GM18526 (cell line): Measurements from ENCODE around the gene CRAT.
A peak's percentile ranks its signal among the peaks of the same experiment; 100 is the strongest.

Experiments used
- POLR2A ChIP-seq: IDR thresholded peaks from 3 replicates; pipeline ENCODE4 v1.6.1; 2011; ENCODE audit not compliant: insufficient read length; ENCODE audit errors: extremely low read depth

Gene CRAT

GRCh38 chr9:129110740-129111527 lies at the start of gene CRAT, which contains the start of gene PTPA:
CRAT (minus strand) TSS chr9:129110793; CDS start chr9:129110509, 284 bp downstream.
PTPA (plus strand) TSS chr9:129111415; CDS start chr9:129111601, 186 bp downstream.
- peak; percentile 95 for TF ChIP-seq POLR2A

DNA sequence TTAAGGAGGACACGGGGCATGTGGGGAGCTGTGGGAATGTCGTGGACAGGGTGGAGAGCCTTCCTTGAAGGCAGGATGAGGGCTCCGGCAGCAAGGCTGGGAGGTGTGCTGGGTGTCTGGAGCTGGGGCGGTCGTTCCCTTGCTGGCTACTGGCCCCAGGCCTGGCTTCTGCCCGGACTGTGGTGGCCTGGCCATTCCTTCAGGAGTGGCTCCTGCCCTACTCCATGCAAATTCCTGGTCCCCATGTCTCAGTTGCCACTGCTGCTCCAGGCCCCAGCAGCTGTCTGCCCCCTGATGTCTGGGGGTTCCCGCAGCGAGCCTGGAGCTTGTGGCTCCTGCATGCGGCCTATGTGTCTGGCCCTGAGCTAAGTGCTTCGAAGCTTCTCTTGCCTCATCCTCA lies 45.6 kb upstream of the CRAT start:
- no peak for TF ChIP-seq POLR2A

DNA sequence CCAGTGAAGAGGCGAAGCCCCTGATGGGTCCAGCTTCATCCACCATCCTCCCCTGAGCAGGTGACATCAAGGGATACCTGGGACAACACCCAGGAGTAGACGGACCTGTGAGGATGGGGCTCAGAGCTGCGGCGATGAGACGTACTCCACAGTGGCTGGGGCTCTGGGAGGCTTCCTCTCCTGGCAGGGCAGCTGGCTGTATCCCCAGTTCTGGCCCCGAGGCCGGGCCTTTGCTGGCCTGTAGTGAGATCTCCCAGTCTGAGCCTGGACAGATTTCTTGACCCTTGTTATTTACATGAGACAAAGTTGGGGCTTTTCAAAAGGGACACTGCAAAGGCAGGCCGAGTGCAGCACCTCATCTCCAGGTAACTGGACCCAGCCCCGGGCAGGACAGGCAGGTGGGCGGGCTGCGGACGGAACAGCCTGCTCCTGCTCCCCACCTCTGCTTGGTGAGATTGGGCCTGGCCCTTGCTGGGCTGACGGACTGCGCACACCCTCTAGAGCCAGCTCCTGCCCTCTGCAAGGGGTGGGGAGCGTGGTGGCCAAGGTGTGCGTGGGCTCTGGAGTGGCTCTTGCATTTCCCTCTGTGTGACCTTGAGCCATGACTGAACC lies 44.4 kb upstream of the CRAT start:
- no peak for TF ChIP-seq POLR2A

- TF ChIP-seq POLR2A = no peak
Observed at GRCh38 chr9:129151469-129151868, 40.9 kb upstream of the CRAT start.

DNA sequence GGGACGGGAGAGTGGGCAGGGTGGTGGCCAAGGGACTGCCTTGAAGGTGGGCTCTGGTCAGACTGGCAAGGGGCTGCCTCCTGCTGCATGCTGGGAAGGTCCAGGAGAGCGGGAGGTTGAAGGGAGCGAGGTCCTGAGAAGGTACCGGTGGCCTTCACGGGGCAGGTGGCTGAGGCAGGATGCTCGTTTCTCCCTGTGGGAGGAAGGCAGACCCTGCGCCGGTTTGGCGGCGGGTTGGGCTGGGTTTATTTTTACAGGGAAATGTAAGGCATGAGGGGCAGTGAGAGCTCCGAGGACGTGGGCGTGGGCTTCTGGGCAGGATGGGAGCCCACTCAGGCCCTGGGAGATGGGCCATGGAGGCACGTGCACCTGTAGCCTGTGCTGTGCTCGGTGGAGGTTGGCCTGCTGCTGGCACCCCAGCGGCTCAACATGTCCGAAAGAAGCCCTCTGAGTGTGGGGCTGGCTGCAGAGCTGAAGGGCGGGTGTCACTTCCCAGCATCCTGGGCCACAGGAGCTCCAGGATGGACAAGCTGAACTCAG lies 40.1 kb upstream of the CRAT start:
- no peak for TF ChIP-seq POLR2A

DNA sequence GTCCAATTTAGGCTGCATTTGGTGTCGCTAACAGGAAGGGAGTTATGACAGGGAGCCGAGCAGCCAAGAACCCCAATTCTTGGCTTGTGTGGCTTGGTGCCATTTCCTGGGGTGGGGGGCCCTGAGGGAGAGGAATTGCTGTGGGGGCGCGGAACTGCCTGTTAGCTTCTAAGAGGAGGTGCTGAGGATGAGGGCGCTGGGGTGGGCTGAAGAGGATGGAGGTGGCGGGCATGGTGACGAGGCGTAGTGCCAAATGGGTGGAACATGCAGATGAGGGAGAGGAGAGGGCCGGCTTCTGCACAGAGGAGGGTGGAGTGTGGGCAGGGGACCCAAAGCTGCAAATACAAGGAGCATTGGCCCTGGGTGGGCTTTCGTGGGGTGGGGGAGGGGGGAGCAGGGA lies 39.5 kb upstream of the CRAT start:
- TF ChIP-seq POLR2A = no peak

GRCh38 chr9:129149442-129149841 lies 38.8 kb upstream of the CRAT start:
- TF ChIP-seq POLR2A = no peak

GRCh38 chr9:129148463-129149204 lies 38.0 kb upstream of the CRAT start:
- no peak for TF ChIP-seq POLR2A

DNA sequence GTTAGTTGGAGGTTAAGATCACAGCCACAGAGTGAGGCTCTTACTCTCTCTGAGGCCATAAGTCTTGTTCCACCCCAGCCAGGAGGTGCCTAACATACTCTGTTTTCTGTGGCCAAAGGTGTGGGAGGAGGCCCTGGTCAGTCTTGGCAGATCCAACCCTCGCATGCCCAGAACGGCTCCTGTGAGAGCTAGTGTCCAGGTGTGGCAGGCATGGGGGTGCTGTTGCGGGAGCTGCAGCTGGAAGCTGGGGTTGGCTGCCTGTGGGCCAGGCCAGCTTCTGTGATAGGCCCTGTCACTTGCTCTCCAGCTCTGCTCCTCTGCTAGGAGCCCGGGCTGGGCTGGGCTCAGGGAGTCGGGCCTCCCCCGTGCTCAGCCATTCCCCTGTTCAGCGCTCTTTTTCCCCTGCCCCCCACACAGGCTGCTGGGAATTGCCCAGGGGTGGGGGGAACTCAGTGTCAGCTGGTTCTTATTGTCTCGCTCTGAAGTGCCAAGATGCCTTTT lies 35.9 kb upstream of the CRAT start:
- TF ChIP-seq POLR2A = no peak

GRCh38 chr9:129145841-129146292 lies 35.3 kb upstream of the CRAT start:
- TF ChIP-seq POLR2A = no peak

DNA sequence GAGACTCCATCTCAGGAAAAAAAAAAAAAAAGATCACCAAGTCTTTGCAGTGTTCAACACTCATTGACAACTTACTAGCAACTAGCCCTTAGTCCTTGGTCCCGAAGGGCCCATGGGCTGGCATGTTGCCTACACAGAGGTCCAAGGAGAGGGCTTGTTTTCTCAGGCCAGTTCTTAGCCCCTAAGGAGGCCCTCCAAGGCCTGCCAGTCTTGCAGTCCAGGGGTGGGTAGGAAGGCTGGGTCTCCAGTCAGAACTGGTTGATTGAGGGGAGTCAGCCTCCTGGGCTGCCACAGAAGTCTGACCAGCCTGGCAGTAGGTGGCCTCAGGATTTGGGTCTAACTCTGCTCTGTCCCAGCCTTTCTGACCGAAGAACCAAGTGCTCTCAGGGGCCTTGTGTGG lies 34.7 kb upstream of the CRAT start:
- TF ChIP-seq POLR2A = no peak

DNA sequence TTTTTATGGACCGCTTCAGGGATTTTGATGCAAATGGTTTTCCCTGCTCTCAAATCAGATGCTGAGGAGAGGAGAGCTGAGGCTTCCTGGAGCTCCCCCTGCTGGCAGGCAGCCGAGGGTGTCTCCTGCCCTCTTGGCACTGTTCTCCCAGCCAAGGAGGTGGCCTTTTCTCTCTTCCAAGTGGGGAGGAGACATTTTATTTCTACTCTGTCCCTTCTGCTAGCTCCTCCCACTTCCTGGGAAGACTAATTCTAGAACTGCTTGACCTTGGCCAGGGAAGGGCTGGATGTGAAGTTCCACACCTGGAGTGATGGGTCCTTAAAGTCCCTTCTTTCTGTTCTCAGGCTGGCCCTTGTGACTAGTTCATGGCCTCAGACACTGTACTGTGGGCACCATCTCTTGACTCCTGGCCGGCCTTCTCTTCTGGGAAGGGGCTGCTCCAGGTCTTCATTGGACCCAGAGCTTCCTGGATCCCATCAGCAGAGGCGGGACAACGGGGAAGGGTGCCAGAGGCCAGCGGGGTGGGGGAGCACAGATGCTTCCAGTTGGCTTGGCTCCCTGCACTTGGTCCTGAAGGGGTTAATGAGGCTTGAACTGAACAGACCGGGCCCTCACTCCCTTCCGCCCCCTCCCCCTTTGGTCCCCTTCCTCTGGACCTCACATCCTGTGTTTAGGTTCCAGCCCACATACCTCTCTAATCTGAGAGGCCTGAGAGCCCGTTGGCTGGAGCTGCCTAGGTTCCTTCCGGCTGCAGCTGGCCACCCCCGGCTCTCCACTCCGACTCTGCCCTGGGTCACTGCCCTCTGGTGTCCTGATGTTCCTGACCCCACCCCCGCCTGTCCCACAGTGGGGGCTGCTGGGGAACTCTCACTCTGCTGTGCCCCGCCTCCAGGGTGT lies 32.7 kb upstream of the CRAT start:
- TF ChIP-seq POLR2A = no peak

GRCh38 chr9:129142138-129142935 lies 31.7 kb upstream of the CRAT start:
- no peak for TF ChIP-seq POLR2A

DNA sequence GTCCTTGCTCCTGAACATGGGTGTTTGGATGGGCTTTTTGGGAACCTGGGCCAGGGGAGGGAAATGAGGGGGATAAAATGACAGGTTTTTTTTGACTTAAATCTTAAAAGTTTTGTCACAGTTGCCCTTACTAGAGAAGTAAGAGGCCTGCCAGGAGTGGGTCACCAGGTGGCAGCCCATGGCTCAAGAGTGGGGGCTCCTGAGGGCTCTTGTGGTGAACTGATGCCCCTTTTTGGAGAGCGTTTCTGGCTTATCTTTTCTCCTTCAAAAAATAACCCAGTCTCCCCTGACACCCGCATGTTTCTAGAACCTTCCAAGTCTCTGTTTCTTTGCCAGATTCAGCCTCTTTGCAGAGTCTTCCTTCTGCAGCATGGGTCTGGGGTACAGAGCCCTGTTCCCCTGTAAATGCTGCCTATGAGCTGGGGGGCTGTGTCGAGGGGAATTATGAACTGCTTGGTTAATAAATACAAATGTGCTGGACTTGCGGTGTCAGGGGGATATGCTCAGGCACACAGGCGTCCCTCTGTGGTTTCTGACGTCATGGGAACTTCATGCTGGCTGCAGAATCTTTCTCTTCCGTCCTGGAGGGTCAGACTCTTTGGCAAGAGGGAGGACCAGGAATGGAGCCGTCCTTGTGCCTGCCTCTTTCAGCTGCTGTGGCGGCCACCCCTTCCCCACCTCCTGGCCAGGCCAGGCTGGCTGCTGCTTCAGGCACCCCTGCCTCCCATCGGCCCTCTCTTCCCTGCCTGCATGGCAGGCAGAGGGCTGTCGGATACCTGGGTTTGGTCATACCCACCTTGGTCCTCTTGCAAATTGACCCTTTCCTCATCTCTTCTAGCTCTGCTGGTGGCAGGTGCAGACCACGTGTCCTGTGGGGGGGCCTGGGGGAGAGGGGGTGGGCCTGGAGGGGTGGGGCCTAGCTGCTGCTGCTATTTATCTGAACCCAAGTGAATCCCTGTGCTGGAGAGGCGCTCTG lies 30.8 kb upstream of the CRAT start:
- peak; percentile 36 for TF ChIP-seq POLR2A
